ENCODE data around the gene PDE3B. TPM values are rescaled to one million over a fixed set of nuclear protein-coding genes. Genes with fewer than 3 reads are reported as not detected.

PDE3B gene
- total and polyA plus RNA-seq, 2 of the 8 experiments (the other 6 are each of a cell fraction or from before 2014, with no cell fraction given) = 2.7 to 10.9 TPM

DNA sequence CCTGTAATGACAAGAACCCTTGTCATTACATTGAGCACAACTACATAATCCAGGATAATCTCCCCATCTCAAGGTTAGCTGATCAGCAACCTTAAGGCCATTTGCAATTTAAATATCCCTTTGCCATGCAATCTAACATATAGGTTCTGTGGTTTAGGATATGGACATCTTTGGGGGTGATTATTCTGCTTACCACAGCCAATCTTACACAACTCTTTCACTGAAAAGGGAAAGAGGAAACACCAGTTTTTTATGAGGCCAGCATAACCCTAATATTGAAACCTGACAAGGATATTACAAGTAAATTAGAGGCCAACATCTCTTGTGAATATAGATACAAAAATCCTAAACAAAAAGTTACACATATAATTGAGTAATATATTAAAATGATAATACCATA lies 169.9 kb downstream of the PDE3B start:
- FAIRE-seq (no peak), DNase-seq (ENCODE audit: low read depth in 1 of 2, low spot score in 2 of 2) (no peak)
- Histone ChIP-seq H2BK120ac (replicated peaks; ENCODE audit: low read depth, low read length) (no peak overlapping the region), H3K23me2 (ENCODE audit: low read depth, low read length) (no peaks in the 10 kb centered on the region; the same call in 1 of the 2 replicates), H2AK5ac (ENCODE audit: low read depth, low read length) (no peak overlapping the region), H3K9me3 (ENCODE audit: insufficient read depth in 2 of 2, low read depth in 1 of 2, low read length in 1 of 2) (no peaks in the 10 kb centered on the region), H3K36me3 (ENCODE audit: control insufficient read depth in 2 of 4, insufficient read depth in 4 of 4, low read length in 3 of 4) (no peaks in the 10 kb centered on the region), H2AFZ (ENCODE audit: low read length) (no peak overlapping the region), H3K79me1 (ENCODE audit: low read depth, low read length) (no peaks in the 10 kb centered on the region), H4K91ac (replicated peaks; ENCODE audit: insufficient read length, low read length) (no peak overlapping the region), H4K8ac (ENCODE audit: extremely low read depth, insufficient read depth, low read length) (no peak overlapping the region), H2BK15ac (ENCODE audit: low read length) (no peak overlapping the region), H3K9ac (replicated peaks in 1 of 4; ENCODE audit: extremely low read depth in 1 of 4, low read depth in 3 of 4, low read length in 3 of 4) (no peak overlapping the region), H3K27me3 (replicated peaks in 1 of 4; ENCODE audit: control insufficient read depth in 3 of 4, extremely low read depth in 1 of 4, insufficient read depth in 3 of 4, low read length in 3 of 4) (no peaks in the 10 kb centered on the region), H3K14ac (ENCODE audit: insufficient read length) (no peak overlapping the region), H4K20me1 (replicated peaks in 1 of 2; ENCODE audit: control insufficient read depth in 1 of 2, insufficient read depth in 2 of 2, low read length in 2 of 2) (no peaks in the 10 kb centered on the region), H3K27ac (ENCODE audit: low read depth, low read length) (no peak overlapping the region), H3K4ac (replicated peaks; ENCODE audit: insufficient read length, low read depth, low read length) (no peak overlapping the region), H3K4me2 (ENCODE audit: insufficient read depth in 1 of 2, low read depth in 2 of 2, low read length in 2 of 2) (no peak overlapping the region), H3K23ac (ENCODE audit: insufficient read length) (no peak overlapping the region), H3K79me2 (ENCODE audit: control insufficient read depth in 1 of 2, insufficient read depth in 2 of 2, low read length in 2 of 2) (no peaks in the 10 kb centered on the region), H3K56ac (replicated peaks; ENCODE audit: insufficient read length, low read depth, low read length) (no peak overlapping the region), H2BK12ac (ENCODE audit: low read depth, low read length) (no peak overlapping the region), H2BK20ac (ENCODE audit: low read length) (no peak overlapping the region), H3K4me1 (replicated peaks in 1 of 4; ENCODE audit: control insufficient read depth in 3 of 4, insufficient read depth in 4 of 4, low read length in 3 of 4) (no peaks in the 10 kb centered on the region), H3K4me3 (ENCODE audit: extremely low read depth in 1 of 4, insufficient read depth in 2 of 4, low read depth in 3 of 4, low read length in 4 of 4) (no peak overlapping the region), H3K18ac (ENCODE audit: extremely low read depth, low read length) (no peak overlapping the region), H2BK5ac (ENCODE audit: low read depth, low read length) (no peak overlapping the region), H4K5ac (ENCODE audit: insufficient read length, low read depth, low read length) (no peak overlapping the region)
- ChIA-PET POLR2A (ENCODE audit: partially characterized antibody) (no interaction called here), CTCF (ENCODE audit: partially characterized antibody) (interaction anchor here (1.0 kb wide), 1 partner anchor 193 kb away, joined by 3 read pairs; no protein-coding TSS in a partner anchor)
- TF ChIP-seq JUN (IDR thresholded peaks at IDR 0.05; ENCODE audit: low read depth, low read length) (no peak), PHF8 (conservative IDR thresholded peaks at IDR 0.05; ENCODE audit: low read depth, low read length) (no peak)

Data from H1 (cell line).